Suppressor macrophage treated with lipopolysaccharide for 4 hours (primary cell): ENCODE data around the gene GNG13.

Experiments
- DNase-seq: peaks from one replicate; pipeline ENCODE4 v3.0.0-alpha.2; 2020

The GNG13 gene

GRCh38 chr16:813204-813915 is 12.8 kb upstream of the GNG13 start:
- peak; percentile 60 for DNase-seq

- no peak for DNase-seq
Measured at GRCh38 chr16:808085-808386, 7.5 kb upstream of the GNG13 start.

GRCh38 chr16:807347-808084 is 7.0 kb upstream of the GNG13 start:
- DNase-seq, result peak; percentile 96

GRCh38 chr16:805474-805873 is 4.9 kb upstream of the GNG13 start:
- DNase-seq, result no peak

GRCh38 chr16:804193-805048 is 3.9 kb upstream of the GNG13 start:
- DNase-seq, result no peak

- DNase-seq, result no peak
Measured at GRCh38 chr16:803754-804080, 3.2 kb upstream of the GNG13 start.

GRCh38 chr16:802914-803753 is 2.6 kb upstream of the GNG13 start:
- no peak for DNase-seq

GRCh38 chr16:802461-802860 is 1.9 kb upstream of the GNG13 start:
- no peak for DNase-seq

GRCh38 chr16:801584-802363 is 1.2 kb upstream of the GNG13 start:
- DNase-seq, result no peak

GRCh38 chr16:800834-801511 is 439 bp upstream of the GNG13 start:
- DNase-seq, result no peak

- no peak for DNase-seq
Measured at GRCh38 chr16:799111-799947, 1.2 kb downstream of the GNG13 start.

GRCh38 chr16:798666-799065 is 1.9 kb downstream of the GNG13 start:
- DNase-seq, result no peak

GRCh38 chr16:797686-798085 is 2.8 kb downstream of the GNG13 start:
- DNase-seq, result no peak

GRCh38 chr16:797120-797420 is 3.5 kb downstream of the GNG13 start:
- DNase-seq, result no peak

GRCh38 chr16:796296-797119 is 4.0 kb downstream of the GNG13 start:
- no peak for DNase-seq

- DNase-seq, result no peak
Measured at GRCh38 chr16:795580-796229, 4.8 kb downstream of the GNG13 start.

GRCh38 chr16:794853-795466 is 5.6 kb downstream of the GNG13 start:
- DNase-seq, result no peak

GRCh38 chr16:794091-794822 is 6.3 kb downstream of the GNG13 start:
- DNase-seq, result no peak
